GM18868 (cell line): ENCODE results near the gene ATP6V1G2.
A peak's percentile ranks its signal among the peaks of the same experiment; 100 is the strongest.

Experiments
- ATAC-seq: cut with Tn5 transposase; IDR thresholded peaks from one replicate; pipeline ENCODE4 v1.9.1; 2021; ENCODE audit warnings: mild to moderate bottlenecking, moderate library complexity; ENCODE audit not compliant: unreplicated experiment

The ATP6V1G2 gene

DNA sequence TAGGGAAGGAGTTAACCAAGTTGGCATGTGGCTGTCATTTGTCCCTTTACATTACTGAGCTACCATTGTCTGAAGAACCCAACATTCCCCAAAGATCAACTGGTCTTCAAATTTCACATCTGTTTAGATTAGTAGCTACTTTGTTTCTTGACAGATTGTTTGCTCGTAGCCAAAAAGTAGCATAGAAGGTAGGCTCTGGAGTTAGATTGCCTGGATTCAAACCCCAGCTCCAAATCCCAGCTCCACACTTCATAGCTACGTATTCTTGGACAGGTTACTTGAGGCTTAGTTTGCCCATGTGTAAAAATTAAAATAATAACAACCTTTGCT, 2.1 kb upstream of the ATP6V1G2 start:
- no peak for ATAC-seq

DNA sequence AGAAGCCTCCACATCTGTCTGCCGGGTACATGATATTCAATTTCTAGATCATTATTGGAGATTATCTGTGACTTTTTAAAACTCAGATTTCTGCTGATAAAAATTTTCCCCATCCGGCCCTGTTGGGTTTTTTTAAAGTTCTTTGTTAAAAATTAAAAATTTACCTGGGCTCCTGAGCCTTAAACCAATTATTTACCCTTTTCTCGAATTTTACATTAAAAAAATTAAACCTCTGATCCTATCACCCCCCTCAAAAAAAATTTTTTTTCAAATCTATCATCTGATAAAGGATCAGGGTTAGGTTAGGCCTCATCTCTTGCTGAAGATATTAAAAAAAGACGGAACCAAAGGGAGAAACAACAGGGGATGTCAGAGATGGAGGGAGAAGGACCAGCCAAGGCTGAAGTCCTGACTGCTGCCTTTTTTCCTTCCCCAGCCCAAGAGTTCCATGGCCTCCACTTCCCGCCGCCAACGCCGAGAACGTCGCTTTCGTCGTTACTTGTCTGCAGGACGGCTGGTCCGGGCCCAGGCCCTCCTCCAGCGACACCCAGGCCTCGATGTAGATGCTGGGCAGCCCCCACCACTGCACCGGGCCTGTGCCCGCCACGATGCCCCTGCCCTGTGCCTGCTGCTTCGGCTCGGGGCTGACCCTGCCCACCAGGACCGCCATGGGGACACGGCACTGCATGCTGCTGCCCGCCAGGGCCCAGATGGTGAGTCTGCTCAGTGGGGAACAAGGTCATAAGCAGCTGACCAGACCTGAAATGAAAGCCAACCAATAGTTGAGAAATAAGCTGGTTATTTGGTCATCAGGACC, 1.5 kb upstream of the ATP6V1G2 start:
- no peak for ATAC-seq

DNA sequence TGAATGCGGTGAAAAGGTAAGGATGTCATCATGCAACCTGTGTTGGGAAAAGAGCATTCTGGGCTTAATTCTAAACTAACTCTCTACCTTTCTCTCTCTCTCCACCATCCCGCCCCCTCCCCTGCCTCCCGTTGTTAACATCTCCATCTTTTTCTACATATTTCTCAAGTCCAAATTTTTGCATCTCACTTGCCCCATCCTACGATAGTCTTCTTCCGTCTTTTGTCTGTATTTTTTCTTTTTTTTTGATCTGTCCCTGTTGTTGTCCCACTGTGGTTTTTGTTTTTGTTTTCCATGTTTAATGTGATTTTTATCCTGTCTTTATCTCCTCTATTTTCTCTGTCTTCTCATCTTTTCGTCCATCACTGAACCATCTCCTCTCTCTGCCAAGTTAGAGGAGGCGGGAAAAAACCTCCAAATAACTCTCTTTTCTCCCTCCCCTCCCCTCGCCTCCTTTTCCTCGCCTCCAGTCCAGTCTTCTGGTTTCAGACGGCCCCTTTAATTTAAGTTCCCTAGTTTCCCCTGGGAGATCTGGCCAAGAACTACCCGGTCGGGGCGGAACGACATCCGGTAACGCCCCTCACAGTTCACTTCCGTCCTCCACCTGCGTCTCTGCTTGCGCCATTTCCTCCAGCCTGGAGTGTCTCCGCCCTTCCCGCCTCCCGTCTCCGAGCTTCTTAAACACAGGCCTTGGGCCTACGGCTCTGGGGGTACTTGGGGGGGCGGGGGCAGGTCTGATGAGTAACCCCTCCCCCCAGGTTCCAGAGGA, 734 bp upstream of the ATP6V1G2 start, which contains the start of gene NFKBIL1:
Gene NFKBIL1 (plus strand): TSS at position 651 of the 769 bp plus-strand sequence. CDS start 87 bp downstream, at position 738.
- peak; percentile 58 for ATAC-seq

DNA sequence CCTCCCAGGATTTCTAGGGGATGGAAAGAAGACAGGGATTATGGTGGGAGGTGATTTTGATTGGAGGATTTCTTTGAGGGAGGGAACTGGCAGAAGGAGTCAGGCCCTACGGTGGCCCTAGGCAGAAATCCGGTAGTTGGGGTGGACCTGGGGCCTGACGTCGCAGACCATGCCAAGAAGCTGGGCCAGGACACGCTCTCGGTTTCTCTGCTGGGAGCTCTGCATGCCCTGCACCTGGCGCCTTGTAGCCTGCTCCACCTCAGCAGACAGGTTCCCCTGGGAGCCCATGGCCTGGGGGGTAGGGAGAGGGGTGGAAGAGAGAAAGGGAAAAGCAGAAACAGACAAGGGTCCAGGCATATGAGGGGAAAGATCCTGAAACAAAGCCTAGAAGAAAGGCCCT, 1.1 kb downstream of the ATP6V1G2 start:
- no peak for ATAC-seq

DNA sequence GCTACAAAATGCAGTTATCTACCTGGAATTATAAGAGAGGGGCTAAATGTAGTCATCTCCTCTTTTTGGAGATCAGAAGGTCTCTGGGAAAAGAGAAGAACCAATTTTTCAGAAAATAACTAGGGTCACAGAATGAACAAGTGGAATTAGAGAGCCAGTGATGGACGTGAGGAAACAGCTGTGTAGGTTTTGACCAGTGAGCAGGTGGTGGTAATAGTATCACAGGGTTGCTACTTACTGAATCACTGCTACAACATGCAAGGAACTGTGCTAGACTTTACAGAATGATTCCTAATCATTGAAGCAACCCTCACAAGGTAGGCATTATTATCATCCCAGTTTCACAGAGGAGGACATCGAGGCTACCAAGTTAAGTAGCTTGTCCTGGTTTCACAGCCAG, 1.7 kb downstream of the ATP6V1G2 start:
- no peak for ATAC-seq

DNA sequence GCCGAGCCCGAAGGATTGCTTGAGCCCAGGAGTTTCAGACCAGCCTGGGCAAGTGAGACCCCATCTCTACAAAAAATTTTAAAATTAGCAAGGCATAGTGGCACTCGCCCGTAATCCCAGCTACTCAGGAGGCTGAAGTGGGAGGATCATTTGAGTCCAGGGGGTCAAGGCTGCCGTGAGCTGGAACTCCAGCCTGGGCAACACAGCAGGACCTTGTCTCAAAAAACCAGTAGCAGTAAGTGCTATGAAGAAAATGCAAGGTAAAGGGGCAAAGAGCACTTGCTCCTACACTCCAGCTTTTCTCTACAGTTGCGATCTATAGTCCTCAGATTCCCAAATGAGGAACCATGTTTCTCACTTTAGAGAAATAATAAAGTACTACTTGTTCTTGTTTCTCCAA, 2.8 kb downstream of the ATP6V1G2 start:
- no peak for ATAC-seq

DNA sequence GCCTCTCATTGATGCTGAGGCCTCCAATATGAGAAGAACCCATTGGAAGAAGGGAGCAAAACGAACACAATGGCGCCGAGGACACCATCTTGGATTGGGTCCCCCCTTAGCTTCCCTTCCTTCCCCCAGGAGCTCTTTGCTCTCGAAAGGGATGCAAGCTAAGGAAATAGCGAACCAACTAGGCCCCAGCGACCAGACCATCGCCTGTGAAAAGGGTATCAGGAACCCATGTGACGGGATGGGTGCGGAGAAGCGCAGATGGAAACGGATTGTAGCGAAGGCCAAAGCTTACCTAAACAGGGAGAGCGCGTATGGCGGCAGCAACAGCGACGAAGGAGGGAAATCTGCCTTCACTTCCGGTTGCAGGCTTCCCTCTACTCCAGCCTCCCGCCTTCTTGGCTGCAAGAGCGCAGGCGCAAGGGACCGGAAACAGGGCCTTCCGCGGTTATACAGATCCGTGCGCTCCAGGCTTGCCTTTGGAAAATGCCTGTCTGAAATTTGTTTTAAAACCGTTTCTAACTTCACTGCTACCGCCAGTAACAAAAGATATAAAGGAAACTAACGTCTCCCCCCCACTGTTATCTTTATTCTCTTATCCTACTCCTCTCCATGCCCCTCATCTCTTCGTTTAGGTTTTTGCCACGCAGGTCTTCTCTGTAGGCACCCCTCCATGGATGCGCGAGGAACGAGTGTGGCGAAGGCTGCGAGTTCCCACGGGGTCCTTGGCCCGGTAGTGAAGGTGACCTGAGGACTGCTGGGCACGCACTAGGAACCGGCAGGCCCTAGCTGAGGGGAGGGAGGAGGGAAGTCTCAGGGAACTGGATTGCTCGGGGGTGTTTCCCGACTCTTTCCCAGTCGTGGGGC, 4.5 kb downstream of the ATP6V1G2 start, which contains the start of gene DDX39B:
Gene DDX39B (minus strand): TSS at position 346 of the 864 bp plus-strand sequence. CDS start 1,471 bp downstream, outside the sequence.
- peak; percentile 63 for ATAC-seq

DNA sequence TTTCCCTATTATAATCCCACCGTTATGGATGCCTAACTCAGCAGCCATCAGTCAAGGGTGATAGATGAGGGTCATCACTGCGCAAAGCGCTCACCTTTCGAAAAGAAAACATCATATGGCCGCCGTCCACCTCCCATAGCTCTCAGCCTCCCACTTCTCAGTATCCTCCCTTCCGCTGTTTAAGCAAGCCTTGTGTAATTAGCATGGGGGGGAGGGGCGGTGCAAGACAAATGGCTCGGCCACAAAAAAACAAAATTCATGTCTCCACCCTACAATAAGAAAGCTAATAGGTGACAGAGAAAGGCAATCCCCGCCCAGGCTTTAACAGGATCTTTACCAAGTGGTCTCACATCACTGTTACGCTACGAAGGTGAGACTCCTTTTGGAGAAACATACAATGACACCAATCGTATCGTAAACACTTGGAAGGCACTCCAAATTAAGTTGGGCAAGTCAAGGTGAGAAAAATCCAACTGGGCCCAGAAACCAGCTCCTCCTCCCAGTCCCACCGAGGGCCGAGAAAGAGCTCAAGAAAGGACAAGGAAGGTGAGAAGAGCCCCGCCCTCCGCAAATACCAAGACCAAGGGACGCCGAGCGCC, 5.2 kb downstream of the ATP6V1G2 start:
- ATAC-seq, result no peak

DNA sequence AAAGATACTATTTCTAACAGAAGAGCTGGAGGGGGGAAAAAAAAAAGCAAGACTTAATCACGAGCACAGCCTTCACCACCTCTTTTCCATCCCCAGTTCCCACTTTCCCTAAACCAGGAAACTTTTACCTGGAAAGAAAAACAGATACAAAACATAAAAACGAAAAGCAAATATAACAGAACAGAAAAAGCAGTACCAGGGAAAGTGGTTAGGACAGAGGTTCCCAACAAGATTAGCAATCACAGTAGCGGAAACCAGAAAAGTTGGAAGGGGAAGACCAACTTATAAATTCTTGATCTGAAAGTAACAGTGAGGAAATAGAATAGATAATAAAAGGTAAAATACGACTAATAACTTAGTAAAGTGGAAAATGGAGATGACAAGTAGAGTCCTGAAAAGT, 5.8 kb downstream of the ATP6V1G2 start:
- no peak for ATAC-seq

DNA sequence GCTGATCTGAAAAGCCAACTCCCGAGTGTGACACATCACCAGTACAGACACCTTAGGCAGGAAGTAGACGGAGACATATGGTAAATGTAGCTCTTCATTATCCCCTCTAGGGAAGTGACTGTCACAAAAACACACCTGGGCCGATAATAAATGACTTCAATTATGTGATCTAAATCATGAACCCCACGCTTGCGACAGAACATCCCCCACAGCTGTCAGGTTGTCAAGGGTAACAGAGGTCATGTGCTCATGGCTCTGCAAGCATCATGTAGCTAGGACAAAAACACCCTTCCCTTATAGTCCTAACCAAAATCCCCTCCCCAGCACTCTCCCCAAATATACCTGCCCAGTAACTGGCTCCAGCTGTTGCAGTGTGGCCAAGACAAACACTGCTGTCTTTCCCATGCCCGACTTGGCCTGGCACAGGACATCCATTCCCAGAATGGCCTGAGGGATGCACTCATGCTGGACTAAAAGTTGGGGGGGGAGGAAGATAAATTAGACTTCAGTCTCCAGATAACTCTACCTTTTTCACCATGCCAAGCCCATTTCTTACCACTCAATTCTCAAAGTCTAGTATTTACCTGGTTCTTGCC, 7.5 kb downstream of the ATP6V1G2 start:
- no peak for ATAC-seq

DNA sequence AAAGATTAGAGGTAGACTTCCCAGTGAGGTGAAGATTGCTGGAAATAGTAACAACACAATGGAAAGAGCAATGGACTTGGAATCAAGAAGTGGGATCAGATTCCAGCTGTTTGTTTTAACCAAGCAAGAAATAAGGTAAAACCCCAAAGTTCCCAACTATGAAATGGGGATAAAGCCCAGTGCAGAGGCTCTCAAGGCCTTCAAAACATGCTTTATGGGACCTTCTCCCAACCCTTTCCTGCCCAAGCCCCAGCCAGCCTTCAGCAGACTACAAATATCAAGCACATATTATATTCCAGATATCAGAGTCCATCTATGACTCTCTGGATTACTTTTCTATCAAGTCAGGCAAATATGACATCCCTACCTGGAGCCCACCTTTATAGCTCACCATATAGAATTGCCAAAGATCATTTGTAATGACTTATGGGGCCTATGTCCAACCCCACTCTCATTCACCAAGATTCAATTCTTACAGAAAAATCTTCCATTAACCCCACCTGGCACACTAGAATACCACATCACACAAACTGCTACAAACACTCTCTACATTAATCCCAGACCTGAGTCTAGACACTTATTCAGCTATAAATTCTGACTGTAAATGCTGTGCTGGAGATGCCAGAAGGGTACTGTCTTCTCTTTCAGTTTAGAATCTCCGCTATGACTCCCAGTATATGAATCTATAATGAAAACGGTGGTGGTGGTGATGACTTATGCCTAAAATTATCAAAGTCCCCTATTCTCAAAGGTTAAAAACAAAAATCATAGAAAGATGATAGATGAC, 10.7 kb downstream of the ATP6V1G2 start:
- ATAC-seq, result no peak

DNA sequence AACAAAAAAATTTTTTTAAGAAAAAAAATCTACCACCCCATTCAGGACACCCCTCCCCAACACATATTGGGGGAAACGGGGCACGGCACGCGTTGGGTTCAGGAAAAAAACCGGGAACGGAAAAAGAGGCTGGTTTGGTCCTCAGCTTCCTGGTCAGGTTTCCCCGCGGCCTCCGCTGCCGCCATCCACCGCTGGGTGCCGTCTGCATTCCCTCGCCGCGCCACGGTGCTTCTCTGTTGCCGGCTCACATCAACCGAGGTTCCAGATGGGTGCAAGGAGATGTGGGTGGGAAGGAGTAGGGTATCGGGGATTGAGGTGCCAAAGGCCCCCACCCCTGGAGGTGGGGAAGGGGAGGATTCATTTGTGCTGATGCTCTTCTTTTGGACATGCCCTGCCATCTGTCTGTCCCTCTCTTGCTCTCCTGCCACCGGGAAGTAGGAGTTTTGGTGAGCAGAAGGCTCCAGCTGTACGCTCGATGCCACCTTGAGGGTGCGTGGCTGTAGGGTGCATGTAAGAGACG, 11.8 kb downstream of the ATP6V1G2 start:
- ATAC-seq, result no peak

DNA sequence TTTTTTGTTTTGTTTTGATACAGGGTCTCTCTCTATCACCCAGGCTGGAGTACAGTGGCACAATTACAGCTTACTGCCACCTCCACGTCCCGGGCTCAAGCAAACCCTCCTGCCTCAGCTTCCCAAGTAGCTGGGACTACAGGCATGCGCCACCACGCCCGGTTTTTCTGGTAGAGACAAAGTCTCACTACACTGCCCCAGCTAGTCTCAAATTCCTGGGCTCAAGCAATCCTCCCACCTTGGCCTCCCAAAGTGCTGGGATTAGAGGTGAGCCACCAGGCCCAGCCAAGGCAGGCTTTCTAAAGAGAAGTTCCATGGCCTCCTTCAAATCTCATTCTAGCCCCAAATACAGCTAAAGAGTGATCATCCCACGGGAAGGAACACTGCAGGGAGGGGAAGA, 12.4 kb downstream of the ATP6V1G2 start:
- ATAC-seq, result no peak

DNA sequence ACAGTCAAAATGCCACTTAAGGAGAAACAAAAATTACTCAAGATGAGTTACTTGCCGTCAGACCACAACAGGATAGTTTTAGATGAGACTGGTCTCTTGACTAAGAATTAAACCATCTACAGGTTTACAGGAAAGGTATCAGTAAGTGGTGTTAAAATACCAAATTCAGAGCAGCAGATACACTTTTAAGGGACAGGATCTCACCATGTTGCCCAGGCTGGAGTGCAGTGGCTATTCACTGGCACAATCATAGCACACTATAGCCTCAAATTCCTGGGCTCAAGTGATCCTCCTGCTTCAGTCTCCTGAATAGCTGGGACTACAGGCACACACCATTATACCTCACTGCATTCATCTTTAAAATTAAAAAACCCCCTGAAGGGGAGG, 13.0 kb downstream of the ATP6V1G2 start:
- ATAC-seq, result no peak

DNA sequence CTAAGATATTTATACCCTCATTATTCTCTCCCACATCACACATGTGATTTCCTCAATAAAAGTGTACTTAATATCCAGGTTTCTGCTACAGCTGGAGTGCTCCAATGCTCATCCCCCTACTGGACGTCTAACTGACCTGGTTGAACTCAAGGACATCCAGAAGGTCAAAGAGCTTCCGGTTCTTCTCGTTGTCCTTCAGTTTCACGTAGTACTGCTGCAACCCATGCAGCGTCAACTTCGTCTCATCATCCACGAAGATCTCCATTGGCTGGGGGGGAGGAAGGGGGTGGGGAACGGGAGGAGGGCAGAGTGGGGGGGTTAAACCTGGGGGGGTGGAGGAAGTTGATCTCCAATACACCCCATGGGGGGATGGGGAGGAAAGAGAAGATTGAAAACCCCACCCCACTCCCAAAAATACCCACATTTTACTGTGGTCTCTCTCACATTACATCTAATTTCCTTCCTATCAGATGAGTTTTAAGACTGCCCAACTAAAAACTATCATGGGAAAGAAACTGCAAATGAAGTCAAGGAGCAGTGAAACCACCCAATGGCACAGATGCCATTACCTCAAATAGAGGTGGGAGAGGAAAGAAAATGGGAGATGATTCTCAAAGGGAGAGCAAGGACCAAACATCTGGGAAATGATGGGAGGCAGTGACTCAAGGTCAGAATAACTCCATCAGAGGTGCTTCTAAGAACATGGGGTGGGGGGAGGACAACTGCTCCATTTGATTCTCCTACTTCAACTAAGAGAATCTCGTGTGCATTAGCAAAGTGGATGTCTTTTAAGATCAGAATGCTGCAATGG, 13.6 kb downstream of the ATP6V1G2 start:
- no peak for ATAC-seq

DNA sequence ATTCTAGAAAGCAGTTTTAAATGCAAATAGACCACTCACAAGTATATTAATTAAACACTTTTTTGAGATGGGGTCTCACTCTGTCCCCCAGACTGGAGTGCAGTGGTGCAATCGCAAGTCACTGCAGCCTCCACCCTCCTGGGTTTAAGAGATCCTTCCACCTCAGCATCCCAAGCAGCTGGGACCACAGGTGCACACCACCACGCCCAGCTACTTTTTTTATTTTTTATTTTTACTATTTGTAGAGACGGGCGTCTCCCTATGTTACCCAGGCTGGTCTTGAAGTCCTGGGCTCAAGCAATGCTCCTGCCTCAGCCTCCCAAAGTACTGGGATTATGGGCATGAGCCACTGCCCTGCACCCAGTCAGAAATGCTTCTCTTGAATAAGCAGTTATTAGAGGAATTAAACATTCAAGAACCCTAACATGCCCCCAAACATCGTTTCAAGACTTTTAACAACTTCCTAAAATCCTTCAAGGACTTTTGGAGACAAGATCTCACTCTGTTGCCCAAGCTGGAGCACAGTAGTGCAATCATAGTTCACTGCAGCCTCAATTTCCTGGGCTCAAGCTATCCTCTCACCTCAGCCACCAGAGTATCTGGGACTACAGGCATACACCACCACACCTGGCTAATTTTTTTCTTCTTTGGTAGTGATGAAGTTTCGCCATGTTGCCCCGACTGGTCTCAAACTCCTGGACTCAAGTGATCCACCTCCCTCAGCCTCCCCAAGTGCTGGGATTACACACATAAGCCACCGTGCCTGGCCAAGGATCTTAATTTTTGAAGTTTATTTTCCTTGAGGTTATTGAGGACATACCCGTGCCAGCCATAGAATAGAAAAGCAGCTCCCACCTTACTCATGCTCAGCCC, 14.4 kb downstream of the ATP6V1G2 start:
- ATAC-seq, result no peak

DNA sequence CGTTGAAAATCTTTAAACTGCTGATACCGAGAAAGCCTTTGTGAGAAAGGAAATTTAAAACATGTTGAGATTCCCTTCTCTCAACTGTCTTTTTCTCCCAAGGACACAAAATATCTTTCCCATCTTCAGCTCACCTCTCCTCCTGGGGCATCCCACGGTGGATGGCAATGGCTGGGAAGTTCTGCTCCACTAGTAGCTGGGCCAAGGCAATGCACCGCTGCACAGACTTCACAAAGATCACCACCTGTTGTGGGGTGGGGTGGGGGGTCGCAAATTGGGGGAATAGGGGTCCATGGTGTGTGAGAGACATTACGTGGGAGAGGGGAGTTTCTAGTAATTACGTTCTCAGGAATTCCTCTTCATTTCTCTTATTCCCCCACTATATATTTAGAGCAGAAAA, 15.2 kb downstream of the ATP6V1G2 start:
- ATAC-seq, result no peak

DNA sequence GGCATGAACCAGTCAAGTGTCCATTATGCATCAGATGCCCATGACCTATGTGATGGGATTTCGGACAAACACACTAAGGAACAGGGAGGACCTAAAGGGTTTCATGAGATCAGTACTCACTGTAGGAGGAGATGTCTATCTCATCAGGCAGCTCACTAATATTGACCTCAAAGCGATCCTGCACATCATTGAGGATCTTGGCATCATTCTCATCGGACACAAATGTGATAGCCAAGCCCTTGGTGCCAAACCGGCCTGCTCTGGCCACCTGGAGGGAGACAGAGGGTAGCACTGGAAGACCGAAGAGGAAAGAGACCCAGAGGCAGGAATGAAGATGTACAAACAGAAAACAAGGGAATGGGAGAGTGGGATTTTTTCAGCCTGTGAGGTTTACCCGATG, 15.7 kb downstream of the ATP6V1G2 start:
- no peak for ATAC-seq
